AG09309 (cell line): ENCODE results near the gene STK31.

Experiments
- DNase-seq: peaks from one replicate; pipeline ENCODE4 v3.0.0-alpha.2; 2010; ENCODE audit warnings: low read depth
- H3K4me3 ChIP-seq: 2 replicates; pipeline ENCODE4 v1.5.1; 2011; ENCODE audit warnings: mild to moderate bottlenecking, low read depth, low read length, moderate library complexity; ENCODE audit not compliant: control insufficient read depth
- TF ChIP-seq, protein P1 (sequence below): IDR thresholded peaks from 2 replicates; pipeline ENCODE4 v1.5.1; 2011; ENCODE audit warnings: mild to moderate bottlenecking, low read depth, low read length, inconsistent platforms; ENCODE audit not compliant: insufficient read depth, control insufficient read depth; ENCODE audit errors: missing control alignments

STK31 gene

DNA sequence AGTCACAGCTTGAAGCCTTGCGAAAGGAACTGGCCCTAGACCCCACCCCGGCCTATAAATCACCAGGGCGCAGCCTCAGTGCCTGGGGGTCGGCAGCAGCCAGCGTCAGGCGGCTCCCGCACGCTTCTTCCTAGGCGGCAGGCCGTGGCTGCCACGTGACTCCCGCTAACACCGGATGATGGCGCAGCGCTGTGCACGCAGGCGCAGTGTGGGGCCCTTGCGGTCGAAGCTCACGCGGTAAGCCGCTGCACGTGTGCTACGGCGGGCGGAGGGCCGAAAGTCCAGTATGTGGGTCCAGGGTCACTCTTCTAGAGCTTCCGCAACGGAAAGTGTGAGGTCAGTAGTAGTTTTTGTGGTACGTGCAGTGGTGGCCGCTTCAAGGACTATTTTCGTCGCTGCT is at the start of gene STK31:
STK31 (plus strand) TSS at position 220 of the 400 bp plus-strand sequence; CDS start at position 287, 67 bp downstream.
- no peak for DNase-seq
- no peak within 1 kb of the TSS for H3K4me3 ChIP-seq
- TF ChIP-seq, protein P1, sequence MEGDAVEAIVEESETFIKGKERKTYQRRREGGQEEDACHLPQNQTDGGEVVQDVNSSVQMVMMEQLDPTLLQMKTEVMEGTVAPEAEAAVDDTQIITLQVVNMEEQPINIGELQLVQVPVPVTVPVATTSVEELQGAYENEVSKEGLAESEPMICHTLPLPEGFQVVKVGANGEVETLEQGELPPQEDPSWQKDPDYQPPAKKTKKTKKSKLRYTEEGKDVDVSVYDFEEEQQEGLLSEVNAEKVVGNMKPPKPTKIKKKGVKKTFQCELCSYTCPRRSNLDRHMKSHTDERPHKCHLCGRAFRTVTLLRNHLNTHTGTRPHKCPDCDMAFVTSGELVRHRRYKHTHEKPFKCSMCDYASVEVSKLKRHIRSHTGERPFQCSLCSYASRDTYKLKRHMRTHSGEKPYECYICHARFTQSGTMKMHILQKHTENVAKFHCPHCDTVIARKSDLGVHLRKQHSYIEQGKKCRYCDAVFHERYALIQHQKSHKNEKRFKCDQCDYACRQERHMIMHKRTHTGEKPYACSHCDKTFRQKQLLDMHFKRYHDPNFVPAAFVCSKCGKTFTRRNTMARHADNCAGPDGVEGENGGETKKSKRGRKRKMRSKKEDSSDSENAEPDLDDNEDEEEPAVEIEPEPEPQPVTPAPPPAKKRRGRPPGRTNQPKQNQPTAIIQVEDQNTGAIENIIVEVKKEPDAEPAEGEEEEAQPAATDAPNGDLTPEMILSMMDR: no peak

GRCh38 chr7:23661385-23661784 is 48.6 kb upstream of the STK31 start:
- TF ChIP-seq, protein P1: no peak
- no peak overlapping the region for H3K4me3 ChIP-seq
- DNase-seq: no peak

- no peak for DNase-seq
- TF ChIP-seq, protein P1: no peak
- no peak overlapping the region for H3K4me3 ChIP-seq
Measured at GRCh38 chr7:23662124-23662983, 47.7 kb upstream of the STK31 start.

DNA sequence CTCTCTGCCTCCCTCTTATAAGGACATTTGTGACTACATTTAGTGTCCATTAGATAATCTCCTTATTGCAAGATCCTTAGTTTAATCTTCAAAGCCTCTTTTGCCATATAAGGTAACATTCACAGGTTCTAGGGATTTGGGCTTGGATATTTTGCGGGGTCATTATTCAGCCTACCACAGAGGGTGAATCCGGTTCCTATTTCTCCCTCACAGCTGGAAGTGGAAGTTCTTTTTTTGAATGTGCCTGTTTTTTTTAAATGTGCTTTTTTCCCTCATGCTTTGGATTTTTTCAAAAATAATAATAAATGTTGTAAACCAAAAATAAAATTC is 47.1 kb upstream of the STK31 start:
- H3K4me3 ChIP-seq: no peak overlapping the region
- TF ChIP-seq, protein P1: no peak
- no peak for DNase-seq

- no peak for DNase-seq
- TF ChIP-seq, protein P1: no peak
- H3K4me3 ChIP-seq: no peak overlapping the region
Measured at GRCh38 chr7:23664122-23664521, 45.9 kb upstream of the STK31 start.

DNA sequence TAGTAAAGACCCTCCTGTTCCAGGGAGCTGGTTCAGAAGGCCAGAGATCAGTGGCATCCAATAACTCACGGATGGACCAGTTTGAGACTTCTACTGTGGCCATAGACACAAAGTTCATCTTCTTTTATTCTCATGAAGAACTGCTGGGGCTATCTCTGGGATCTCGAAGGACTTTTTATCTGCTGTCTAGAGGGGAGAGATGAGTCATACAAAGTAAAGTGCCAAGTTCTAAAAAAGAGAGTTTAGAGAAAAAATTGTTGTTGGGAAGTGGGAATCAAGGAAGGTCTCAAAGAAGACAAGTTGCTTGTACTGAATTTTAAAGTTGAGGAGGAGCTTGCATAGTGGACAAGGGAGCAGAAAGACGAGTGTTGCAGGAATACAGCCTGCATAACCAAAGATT is 38.0 kb upstream of the STK31 start:
- TF ChIP-seq, protein P1: no peak

DNA sequence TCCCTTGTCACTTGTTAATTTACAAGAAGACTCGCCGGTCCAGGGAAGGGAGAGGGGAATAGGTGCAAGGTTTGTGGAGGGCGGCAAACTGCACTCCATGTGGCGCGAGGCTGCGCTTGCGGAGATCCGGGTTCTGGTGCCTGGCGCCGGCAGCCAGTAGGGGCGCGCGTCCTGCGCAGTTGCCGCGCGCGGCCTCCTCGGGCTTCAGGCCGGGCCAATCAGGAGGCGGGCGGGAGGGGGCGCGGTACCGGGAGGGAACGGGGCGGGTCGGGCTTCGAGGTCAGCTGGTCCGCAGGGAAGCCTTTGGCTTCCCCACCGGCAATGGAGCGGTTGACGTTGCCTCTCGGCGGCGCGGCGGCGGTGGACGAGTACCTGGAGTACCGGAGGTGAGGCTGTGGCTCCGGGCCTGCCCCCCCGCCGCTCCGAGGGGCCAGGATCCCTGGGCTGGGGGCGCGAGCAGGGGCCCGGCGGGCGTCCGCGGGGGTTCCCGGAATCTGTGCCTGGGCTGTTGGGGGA is 30.1 kb upstream of the STK31 start, which contains the start of gene FAM221A:
FAM221A (plus strand) TSS at position 302 of the 516 bp plus-strand sequence; CDS start at position 322, 20 bp downstream.
- no peak for DNase-seq
- TF ChIP-seq, protein P1: peak; percentile 55
- peak within 1 kb of the TSS; percentile 39 for H3K4me3 ChIP-seq

More for the DNA sequence above, 38.0 kb upstream of the STK31 start:
- H3K4me3 ChIP-seq: no peak overlapping the region
- DNase-seq: no peak
